Liver (tissue), 9 donors: Measurements from ENCODE around the gene CYTH3. TPM values are rescaled to one million over a fixed set of nuclear protein-coding genes. Genes with fewer than 3 reads are reported as not detected.

Source experiments
- DNase-seq: peaks from one replicate; pipeline ENCODE4 v3.0.0-alpha.2; 2017; ENCODE audit warnings: low spot score
- H3K27ac ChIP-seq, 2 donors: one replicate each; pipeline ENCODE4 v1.7.0; 2013; ENCODE audit warnings: inconsistent platforms in 2 of 2, low read length in 2 of 2, control low read depth in 1 of 2, low read depth in 1 of 2, mild to moderate bottlenecking in 1 of 2
- H3K27me3 ChIP-seq, 4 donors: one replicate each; pipeline versions ENCODE4 v1.6.1 to v1.7.0; 2013; ENCODE audit warnings: low read length in 3 of 4, inconsistent platforms in 1 of 4, mild to moderate bottlenecking in 1 of 4, moderate library complexity in 1 of 4; ENCODE audit not compliant: control insufficient read depth in 4 of 4, insufficient read depth in 4 of 4
- H3K36me3 ChIP-seq, 4 donors: one replicate each; pipeline versions ENCODE4 v1.6.1 to v1.7.0; 2013; ENCODE audit warnings: low read length in 3 of 4, mild to moderate bottlenecking in 3 of 4, low read depth in 1 of 4, moderate library complexity in 1 of 4; ENCODE audit not compliant: control insufficient read depth in 4 of 4, insufficient read depth in 3 of 4
- H3K4me1 ChIP-seq, 4 donors: one replicate each; pipeline versions ENCODE4 v1.6.1 to v1.7.0; 2013; ENCODE audit warnings: low read length in 3 of 4, mild to moderate bottlenecking in 3 of 4, moderate library complexity in 1 of 4; ENCODE audit not compliant: control insufficient read depth in 4 of 4, insufficient read depth in 4 of 4
- H3K4me3 ChIP-seq, 3 donors: one replicate each; pipeline versions ENCODE4 v1.6.1 to v1.7.0; 2013; ENCODE audit warnings: low read length in 3 of 3, control low read depth in 1 of 3, low read depth in 1 of 3, mild to moderate bottlenecking in 1 of 3
- H3K9ac ChIP-seq, 2 donors: one replicate each; pipeline ENCODE4 v1.7.0; 2013; ENCODE audit warnings: low read length in 2 of 2, mild to moderate bottlenecking in 2 of 2, moderate library complexity in 2 of 2, control low read depth in 1 of 2, low read depth in 1 of 2
- H3K9me3 ChIP-seq, 4 donors: one replicate each; pipeline versions ENCODE4 v1.6.1 to v1.7.0; 2013; ENCODE audit warnings: low read length in 3 of 4; ENCODE audit not compliant: control insufficient read depth in 4 of 4
- EGR1 ChIP-seq, 2 donors: IDR thresholded peaks; 2 replicates each; pipeline ENCODE4 v1.6.1; 2016 to 2018; ENCODE audit warnings: antibody characterized with exemption in 2 of 2, low read depth in 2 of 2
- FOXA1 ChIP-seq: IDR thresholded peaks from 2 replicates; pipeline ENCODE4 v1.6.1; 2016; ENCODE audit warnings: antibody characterized with exemption
- FOXA2 ChIP-seq: IDR thresholded peaks from 2 replicates; pipeline ENCODE4 v1.6.1; 2016; ENCODE audit warnings: antibody characterized with exemption
- GABPA ChIP-seq, 2 donors: IDR thresholded peaks in 1 of 2; conservative IDR thresholded peaks in 1 of 2; 2 replicates each; pipeline ENCODE4 v1.6.1; 2016; ENCODE audit warnings: antibody characterized with exemption in 2 of 2, mild to moderate bottlenecking in 1 of 2, moderate library complexity in 1 of 2
- HNF4G ChIP-seq: IDR thresholded peaks from 2 replicates; pipeline ENCODE4 v1.6.1; 2016; ENCODE audit warnings: antibody characterized with exemption
- JUND ChIP-seq, 2 donors: IDR thresholded peaks; 2 replicates each; pipeline ENCODE4 v1.6.1; 2016; ENCODE audit warnings: antibody characterized with exemption in 2 of 2
- RAD21 ChIP-seq, 2 donors: IDR thresholded peaks; 2 replicates each; pipeline ENCODE4 v1.6.1; 2016; ENCODE audit warnings: antibody characterized with exemption in 2 of 2, mild to moderate bottlenecking in 2 of 2
- RXRA ChIP-seq, 2 donors: IDR thresholded peaks; 2 replicates each; pipeline ENCODE4 v1.6.1; 2017 to 2018; ENCODE audit warnings: antibody characterized with exemption in 2 of 2, mild to moderate bottlenecking in 1 of 2
- SP1 ChIP-seq: IDR thresholded peaks from 2 replicates; pipeline ENCODE4 v1.6.1; 2018; ENCODE audit warnings: antibody characterized with exemption, mild to moderate bottlenecking
- YY1 ChIP-seq: IDR thresholded peaks from 2 replicates; pipeline ENCODE4 v1.6.1; 2016; ENCODE audit warnings: antibody characterized with exemption, mild to moderate bottlenecking
- WGBS: extraction: QIAGEN DNeasy Blood & Tissue Kit; methylation state at CpG from one replicate; pipeline ENCODE4 v1.1.7; 2013; 5-methylcytosine and 5-hydroxymethylcytosine counted together
- polyA plus RNA-seq, 2 donors: library from polyadenylated mRNA; stranded (reverse) in 1 of 2; unstranded in 1 of 2; fragments of 200-250 nt in 1 of 2; fragments of >200 nt in 1 of 2; fragmentation: Nextera tagmentation in 1 of 2; extraction: Ambion mirVana in 1 of 2; gene quantifications; one replicate each; pipeline versions ENCODE4 v1.2.1 to v1.2.3, GENCODE V29; 2013 to 2015
- total RNA-seq, 2 donors: library from RNA; depleted of rRNA; stranded (reverse); fragments of >200 nt; gene quantifications; one replicate each; pipeline ENCODE4 v1.2.3, GENCODE V29; 2014
- TF ChIP-seq, protein P1 (sequence below): IDR thresholded peaks from 2 replicates; pipeline ENCODE4 v1.6.1; 2016; ENCODE audit warnings: antibody characterized with exemption
- TF ChIP-seq, protein P2 (sequence below): IDR thresholded peaks from 2 replicates; pipeline ENCODE4 v1.6.1; 2016; ENCODE audit warnings: antibody characterized with exemption
- TF ChIP-seq, protein P3 (sequence below): IDR thresholded peaks from 2 replicates; pipeline ENCODE4 v1.6.1; 2016; ENCODE audit warnings: antibody characterized with exemption, mild to moderate bottlenecking
- TF ChIP-seq, protein P4 (sequence below): fragments of 150-350 bp; IDR thresholded peaks from 2 replicates; pipeline ENCODE4 v1.5.1; 2017; ENCODE audit warnings: improper control_type of control experiment, low read depth, low read length; ENCODE audit not compliant: missing input control
- TF ChIP-seq, protein P5 (sequence below): IDR thresholded peaks from 2 replicates; pipeline ENCODE4 v1.6.1; 2016; ENCODE audit warnings: antibody characterized with exemption
- donor health status: healthy.
- donor health status: healthy.
- donor health status: healthy.
- donor health status: healthy.
- donor health status: healthy.

The CYTH3 gene
- total and polyA plus RNA-seq, 4 donors = 1.1 to 6.3 (median 3.7) TPM

DNA sequence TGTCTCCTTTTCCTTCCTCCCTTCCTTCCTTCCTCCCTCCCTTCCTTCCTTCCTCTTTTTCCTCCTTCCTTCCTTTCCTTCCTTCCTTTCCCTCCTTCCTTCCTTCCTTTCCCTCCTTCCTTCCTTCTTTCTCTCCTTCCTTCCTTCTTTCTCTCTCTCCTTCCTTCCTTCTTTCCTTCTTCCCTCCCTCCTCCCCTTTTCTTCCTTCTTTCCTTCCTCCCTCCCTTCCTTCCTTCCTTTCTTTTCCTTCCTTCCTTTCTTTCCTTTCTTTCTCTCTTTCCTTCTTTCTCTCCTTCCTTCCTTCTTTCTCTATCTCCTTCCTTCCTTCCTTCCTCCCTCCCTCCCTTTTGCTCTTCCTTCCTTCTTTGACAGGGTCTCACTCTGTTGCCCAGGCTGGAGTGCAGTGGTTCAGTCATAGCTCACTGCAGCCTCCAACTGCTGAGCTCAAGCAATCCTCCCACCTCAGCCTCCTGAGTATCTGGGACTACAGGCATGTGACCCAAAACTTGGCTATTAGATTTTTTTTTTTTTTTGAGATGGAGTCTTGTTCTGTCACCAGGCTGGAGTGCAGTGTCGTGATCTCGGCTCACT lies 15.9 kb upstream of the CYTH3 start:
- H3K27ac ChIP-seq = no peak overlapping the region

More for the DNA sequence above, 15.9 kb upstream of the CYTH3 start:
- no peaks in the 10 kb centered on the region for H3K9me3 ChIP-seq
- 93% methylated on average over 2 of the region's 2 CpGs for WGBS
- no peak for DNase-seq
- H3K4me1 ChIP-seq = no peaks in the 10 kb centered on the region
- no peaks in the 10 kb centered on the region for H3K27me3 ChIP-seq
- no peak for TF ChIP-seq YY1
- TF ChIP-seq RAD21 (IDR thresholded peaks at IDR 0.05) = no peak
- TF ChIP-seq, protein P1, sequence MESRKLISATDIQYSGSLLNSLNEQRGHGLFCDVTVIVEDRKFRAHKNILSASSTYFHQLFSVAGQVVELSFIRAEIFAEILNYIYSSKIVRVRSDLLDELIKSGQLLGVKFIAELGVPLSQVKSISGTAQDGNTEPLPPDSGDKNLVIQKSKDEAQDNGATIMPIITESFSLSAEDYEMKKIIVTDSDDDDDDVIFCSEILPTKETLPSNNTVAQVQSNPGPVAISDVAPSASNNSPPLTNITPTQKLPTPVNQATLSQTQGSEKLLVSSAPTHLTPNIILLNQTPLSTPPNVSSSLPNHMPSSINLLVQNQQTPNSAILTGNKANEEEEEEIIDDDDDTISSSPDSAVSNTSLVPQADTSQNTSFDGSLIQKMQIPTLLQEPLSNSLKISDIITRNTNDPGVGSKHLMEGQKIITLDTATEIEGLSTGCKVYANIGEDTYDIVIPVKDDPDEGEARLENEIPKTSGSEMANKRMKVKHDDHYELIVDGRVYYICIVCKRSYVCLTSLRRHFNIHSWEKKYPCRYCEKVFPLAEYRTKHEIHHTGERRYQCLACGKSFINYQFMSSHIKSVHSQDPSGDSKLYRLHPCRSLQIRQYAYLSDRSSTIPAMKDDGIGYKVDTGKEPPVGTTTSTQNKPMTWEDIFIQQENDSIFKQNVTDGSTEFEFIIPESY = no peak
- TF ChIP-seq FOXA2 = no peak
- TF ChIP-seq HNF4G = no peak
- TF ChIP-seq, protein P2, sequence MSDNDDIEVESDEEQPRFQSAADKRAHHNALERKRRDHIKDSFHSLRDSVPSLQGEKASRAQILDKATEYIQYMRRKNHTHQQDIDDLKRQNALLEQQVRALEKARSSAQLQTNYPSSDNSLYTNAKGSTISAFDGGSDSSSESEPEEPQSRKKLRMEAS = no peak
- no peak for TF ChIP-seq FOXA1
- TF ChIP-seq RXRA (IDR thresholded peaks at IDR 0.05) = no peak
- TF ChIP-seq, protein P3, sequence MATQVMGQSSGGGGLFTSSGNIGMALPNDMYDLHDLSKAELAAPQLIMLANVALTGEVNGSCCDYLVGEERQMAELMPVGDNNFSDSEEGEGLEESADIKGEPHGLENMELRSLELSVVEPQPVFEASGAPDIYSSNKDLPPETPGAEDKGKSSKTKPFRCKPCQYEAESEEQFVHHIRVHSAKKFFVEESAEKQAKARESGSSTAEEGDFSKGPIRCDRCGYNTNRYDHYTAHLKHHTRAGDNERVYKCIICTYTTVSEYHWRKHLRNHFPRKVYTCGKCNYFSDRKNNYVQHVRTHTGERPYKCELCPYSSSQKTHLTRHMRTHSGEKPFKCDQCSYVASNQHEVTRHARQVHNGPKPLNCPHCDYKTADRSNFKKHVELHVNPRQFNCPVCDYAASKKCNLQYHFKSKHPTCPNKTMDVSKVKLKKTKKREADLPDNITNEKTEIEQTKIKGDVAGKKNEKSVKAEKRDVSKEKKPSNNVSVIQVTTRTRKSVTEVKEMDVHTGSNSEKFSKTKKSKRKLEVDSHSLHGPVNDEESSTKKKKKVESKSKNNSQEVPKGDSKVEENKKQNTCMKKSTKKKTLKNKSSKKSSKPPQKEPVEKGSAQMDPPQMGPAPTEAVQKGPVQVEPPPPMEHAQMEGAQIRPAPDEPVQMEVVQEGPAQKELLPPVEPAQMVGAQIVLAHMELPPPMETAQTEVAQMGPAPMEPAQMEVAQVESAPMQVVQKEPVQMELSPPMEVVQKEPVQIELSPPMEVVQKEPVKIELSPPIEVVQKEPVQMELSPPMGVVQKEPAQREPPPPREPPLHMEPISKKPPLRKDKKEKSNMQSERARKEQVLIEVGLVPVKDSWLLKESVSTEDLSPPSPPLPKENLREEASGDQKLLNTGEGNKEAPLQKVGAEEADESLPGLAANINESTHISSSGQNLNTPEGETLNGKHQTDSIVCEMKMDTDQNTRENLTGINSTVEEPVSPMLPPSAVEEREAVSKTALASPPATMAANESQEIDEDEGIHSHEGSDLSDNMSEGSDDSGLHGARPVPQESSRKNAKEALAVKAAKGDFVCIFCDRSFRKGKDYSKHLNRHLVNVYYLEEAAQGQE = no peak
- no peak for TF ChIP-seq EGR1 (IDR thresholded peaks at IDR 0.05; ENCODE audit: low read depth in 2 of 2)
- no peak for TF ChIP-seq JUND (IDR thresholded peaks at IDR 0.05)
- no peak for TF ChIP-seq GABPA (IDR thresholded peaks at IDR 0.05 in 1 of 2, conservative IDR thresholded peaks at IDR 0.05 in 1 of 2)
- TF ChIP-seq, protein P4, sequence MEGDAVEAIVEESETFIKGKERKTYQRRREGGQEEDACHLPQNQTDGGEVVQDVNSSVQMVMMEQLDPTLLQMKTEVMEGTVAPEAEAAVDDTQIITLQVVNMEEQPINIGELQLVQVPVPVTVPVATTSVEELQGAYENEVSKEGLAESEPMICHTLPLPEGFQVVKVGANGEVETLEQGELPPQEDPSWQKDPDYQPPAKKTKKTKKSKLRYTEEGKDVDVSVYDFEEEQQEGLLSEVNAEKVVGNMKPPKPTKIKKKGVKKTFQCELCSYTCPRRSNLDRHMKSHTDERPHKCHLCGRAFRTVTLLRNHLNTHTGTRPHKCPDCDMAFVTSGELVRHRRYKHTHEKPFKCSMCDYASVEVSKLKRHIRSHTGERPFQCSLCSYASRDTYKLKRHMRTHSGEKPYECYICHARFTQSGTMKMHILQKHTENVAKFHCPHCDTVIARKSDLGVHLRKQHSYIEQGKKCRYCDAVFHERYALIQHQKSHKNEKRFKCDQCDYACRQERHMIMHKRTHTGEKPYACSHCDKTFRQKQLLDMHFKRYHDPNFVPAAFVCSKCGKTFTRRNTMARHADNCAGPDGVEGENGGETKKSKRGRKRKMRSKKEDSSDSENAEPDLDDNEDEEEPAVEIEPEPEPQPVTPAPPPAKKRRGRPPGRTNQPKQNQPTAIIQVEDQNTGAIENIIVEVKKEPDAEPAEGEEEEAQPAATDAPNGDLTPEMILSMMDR = no peak
- TF ChIP-seq, protein P5, sequence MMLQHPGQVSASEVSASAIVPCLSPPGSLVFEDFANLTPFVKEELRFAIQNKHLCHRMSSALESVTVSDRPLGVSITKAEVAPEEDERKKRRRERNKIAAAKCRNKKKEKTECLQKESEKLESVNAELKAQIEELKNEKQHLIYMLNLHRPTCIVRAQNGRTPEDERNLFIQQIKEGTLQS = no peak
- no peak for TF ChIP-seq SP1
- no peak overlapping the region for H3K9ac ChIP-seq
- H3K4me3 ChIP-seq = no peak overlapping the region
- H3K36me3 ChIP-seq = no peaks in the 10 kb centered on the region
